ENCODE measurements around the gene NEUROD6.

NEUROD6 gene

GRCh38 chr7:31290601-31291000 lies 49.9 kb downstream of the NEUROD6 start:
- TF ChIP-seq CTCF (conservative IDR thresholded peaks at IDR 0.05; ENCODE audit: low read length): no peak
- DNase-seq (ENCODE audit: low read depth): no peak
- H3K4me3 ChIP-seq (ENCODE audit: low read length): no peak overlapping the region

All from AG10803 (cell line).